Measurements from ENCODE around the gene EPM2A.
"Not testable (repeated sequence)": the region's sequence is repeated elsewhere in the genome, so short reads cannot be mapped to it uniquely, and the experiment has no call there.

The EPM2A gene

GRCh38 chr6:145728444-145729385 is 6.6 kb downstream of the EPM2A start:
- no peak for DNase-seq

GRCh38 chr6:145727817-145728388 is 7.4 kb downstream of the EPM2A start:
- no peak for DNase-seq

GRCh38 chr6:145725570-145725969 is 9.8 kb downstream of the EPM2A start:
- no peak for DNase-seq

GRCh38 chr6:145723646-145724045 is 11.7 kb downstream of the EPM2A start:
- no peak for DNase-seq

- no peak for DNase-seq
Observed at GRCh38 chr6:145722190-145722589, 13.1 kb downstream of the EPM2A start.

- no peak for DNase-seq
Observed at GRCh38 chr6:145721144-145721543, 14.2 kb downstream of the EPM2A start.

- DNase-seq: no peak
Observed at GRCh38 chr6:145715426-145715825, 19.9 kb downstream of the EPM2A start.

GRCh38 chr6:145714731-145715130 is 20.6 kb downstream of the EPM2A start:
- DNase-seq: no peak

- DNase-seq: no peak
Observed at GRCh38 chr6:145713773-145714172, 21.5 kb downstream of the EPM2A start.

GRCh38 chr6:145711372-145711771 is 23.9 kb downstream of the EPM2A start:
- DNase-seq: no peak

- no peak for DNase-seq
Observed at GRCh38 chr6:145707397-145707796, 27.9 kb downstream of the EPM2A start.

- no peak for DNase-seq
Observed at GRCh38 chr6:145705561-145705960, 29.8 kb downstream of the EPM2A start.

GRCh38 chr6:145704143-145704781 is 31.1 kb downstream of the EPM2A start:
- DNase-seq: peak in 1 of 2 donors; percentile 7

GRCh38 chr6:145699462-145699861 is 35.9 kb downstream of the EPM2A start:
- no peak for DNase-seq

- DNase-seq: not testable (repeated sequence)
Observed at GRCh38 chr6:145697401-145697800, 37.9 kb downstream of the EPM2A start.

- no peak for DNase-seq
Observed at GRCh38 chr6:145694083-145694737, 41.1 kb downstream of the EPM2A start.

GRCh38 chr6:145690969-145691368 is 44.4 kb downstream of the EPM2A start:
- no peak for DNase-seq

- no peak for DNase-seq
Observed at GRCh38 chr6:145689529-145689928, 45.8 kb downstream of the EPM2A start.

- no peak for DNase-seq
Observed at GRCh38 chr6:145688493-145688905, 46.8 kb downstream of the EPM2A start.

GRCh38 chr6:145685932-145686331 is 49.4 kb downstream of the EPM2A start:
- DNase-seq: no peak

GRCh38 chr6:145681965-145682364 is 53.4 kb downstream of the EPM2A start:
- no peak for DNase-seq

- no peak for DNase-seq
Observed at GRCh38 chr6:145673504-145673903, 61.8 kb downstream of the EPM2A start.

GRCh38 chr6:145670311-145670710 is 65.0 kb downstream of the EPM2A start:
- DNase-seq: no peak
